Erythroblast (primary cell): Measurements from ENCODE around the gene SPTLC3.

Experiments
- DNase-seq, 2 experiments: peaks; one replicate each; lab custom pipeline; 2025; lab: John Stamatoyannopoulos, UW
- GATA1 ChIP-seq: IDR thresholded peaks from 2 replicates; pipeline ENCODE4 v1.6.1; 2011; ENCODE audit warnings: low read depth, mild to moderate bottlenecking, control low read depth, low read length, moderate library complexity
- POLR2A ChIP-seq: IDR thresholded peaks from 2 replicates; pipeline ENCODE4 v1.6.1; 2011; ENCODE audit warnings: mild to moderate bottlenecking, low read length

The SPTLC3 gene

DNA sequence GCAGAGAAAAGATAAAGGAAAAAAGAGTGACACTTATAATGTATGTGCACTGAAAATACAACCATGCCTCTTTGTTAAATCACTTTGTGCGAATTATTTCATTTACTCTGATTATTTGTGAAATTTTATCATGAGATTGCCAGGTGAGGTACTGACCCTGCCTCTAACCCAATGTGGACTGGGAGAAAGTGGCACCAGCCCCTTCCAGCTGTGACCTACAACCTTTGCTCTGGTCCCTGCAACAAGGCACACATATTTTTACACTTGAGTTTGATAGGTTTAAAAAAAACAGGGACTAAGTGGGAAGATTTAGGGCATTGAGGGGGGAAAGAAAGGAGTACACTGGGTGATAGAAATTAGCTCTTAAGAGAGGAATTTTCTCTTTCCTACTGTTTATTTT, 132.0 kb downstream of the SPTLC3 start:
- no peak for TF ChIP-seq GATA1
- TF ChIP-seq POLR2A: no peak
- DNase-seq: no peak

DNA sequence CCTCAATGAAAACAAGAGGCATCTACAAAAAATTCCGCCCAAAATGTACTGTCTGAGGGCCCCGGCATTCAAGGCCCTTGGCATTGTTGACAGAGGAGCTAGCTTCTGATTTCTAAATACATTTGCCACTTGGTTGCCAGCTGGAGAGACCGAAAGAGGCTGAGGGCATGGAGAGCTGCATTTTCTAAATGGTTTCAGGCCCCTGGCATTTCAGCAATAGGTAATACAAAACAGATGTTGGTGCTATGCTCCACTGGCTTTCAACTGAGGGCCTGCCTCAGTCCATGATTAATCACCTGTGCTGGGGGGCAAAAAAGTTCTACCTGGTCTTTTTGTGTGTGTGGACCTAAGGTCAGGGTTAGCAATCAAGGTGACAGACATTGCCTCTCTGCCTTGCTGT, 132.8 kb downstream of the SPTLC3 start:
- no peak for DNase-seq
- no peak for TF ChIP-seq POLR2A
- no peak for TF ChIP-seq GATA1

DNA sequence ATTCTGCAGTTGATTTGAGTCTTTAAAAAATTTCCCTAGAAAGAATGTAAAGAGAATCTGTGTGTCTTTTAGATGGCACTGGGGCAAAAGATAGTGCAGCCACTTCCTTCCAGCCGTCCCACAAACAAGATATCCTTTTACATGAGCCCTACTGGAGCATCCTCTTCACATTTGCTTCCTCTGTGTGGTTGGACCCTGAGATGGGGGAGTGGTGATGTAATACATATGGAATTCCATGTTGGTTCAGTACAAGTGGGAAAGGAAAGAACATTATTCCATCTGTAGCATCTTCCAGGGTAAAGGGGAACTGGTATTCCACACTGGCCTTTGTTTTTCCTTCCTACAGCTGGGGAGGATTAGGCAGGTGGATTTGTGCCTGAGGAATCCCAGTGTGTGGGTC, 133.4 kb downstream of the SPTLC3 start:
- DNase-seq: no peak
- TF ChIP-seq GATA1: no peak
- no peak for TF ChIP-seq POLR2A

DNA sequence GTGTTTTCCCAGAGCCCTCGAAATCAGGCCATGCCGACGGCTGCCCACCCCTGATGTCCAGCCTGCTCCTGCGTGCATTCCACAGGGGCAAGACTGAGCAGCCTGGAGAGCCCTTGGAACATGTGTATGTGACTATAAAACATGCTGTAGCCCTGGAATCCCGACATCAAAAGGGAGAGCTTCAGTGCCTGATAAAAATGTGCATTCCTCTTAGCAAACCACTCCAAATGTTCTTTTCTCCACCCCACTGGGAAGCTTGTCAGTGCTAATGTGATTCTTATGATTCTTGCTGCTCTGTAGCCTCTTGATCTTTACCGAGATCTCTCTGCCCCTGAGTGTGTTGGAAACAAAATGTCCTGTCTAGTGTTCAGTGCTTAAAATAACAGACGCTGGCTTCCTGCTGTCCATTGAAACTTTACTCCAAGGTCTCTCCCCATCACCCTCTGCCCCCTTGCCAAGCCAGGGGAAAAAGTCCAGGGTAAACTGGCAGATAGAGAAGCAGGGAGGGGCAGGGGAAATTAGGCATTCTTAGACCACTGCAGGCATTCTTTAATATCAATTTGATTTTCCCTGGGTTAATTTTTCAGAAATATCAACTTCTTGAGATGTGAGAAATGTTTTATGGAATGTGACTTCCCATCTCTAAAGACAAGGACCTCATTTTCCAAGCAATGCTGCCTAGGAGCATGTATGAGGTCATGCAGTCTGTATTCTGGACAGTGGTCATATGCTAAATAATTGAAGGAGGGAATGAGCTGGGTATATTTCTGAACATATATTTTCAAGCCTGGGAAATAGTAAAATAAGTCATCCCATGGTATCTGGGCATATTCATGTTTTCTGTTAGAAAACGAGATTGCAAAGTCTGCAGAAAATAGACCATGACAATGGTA, 138.5 kb downstream of the SPTLC3 start:
- DNase-seq: no peak
- TF ChIP-seq GATA1: no peak
- no peak for TF ChIP-seq POLR2A

GRCh38 chr20:13147971-13148370, 139.2 kb downstream of the SPTLC3 start:
- no peak for TF ChIP-seq POLR2A
- TF ChIP-seq GATA1: no peak

DNA sequence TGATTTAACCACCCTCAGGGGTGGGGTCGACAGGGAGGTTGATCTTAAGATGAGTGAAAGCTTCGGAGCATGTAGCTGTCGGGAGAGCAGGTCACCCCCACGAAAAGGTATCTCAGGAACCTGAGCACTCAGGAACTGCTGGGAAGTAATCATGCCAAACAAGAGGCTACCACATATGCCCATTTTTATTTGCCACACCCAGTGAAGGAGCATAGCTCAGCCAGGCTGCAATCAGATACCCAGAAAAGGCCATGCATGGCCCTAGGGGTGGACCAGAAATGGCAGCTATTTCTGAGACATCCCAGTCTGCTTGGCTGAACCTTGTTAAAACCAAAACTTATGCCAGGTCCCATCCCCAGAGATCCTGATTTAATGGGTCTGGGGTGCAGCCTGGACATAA, 139.6 kb downstream of the SPTLC3 start:
- TF ChIP-seq POLR2A (no peak), GATA1 (no peak)
- DNase-seq: no peak

More at GRCh38 chr20:13147971-13148370, 139.2 kb downstream of the SPTLC3 start:
- DNase-seq: no peak

GRCh38 chr20:13148961-13149360, 140.2 kb downstream of the SPTLC3 start:
- TF ChIP-seq GATA1 (no peak), POLR2A (no peak)
- DNase-seq: no peak

DNA sequence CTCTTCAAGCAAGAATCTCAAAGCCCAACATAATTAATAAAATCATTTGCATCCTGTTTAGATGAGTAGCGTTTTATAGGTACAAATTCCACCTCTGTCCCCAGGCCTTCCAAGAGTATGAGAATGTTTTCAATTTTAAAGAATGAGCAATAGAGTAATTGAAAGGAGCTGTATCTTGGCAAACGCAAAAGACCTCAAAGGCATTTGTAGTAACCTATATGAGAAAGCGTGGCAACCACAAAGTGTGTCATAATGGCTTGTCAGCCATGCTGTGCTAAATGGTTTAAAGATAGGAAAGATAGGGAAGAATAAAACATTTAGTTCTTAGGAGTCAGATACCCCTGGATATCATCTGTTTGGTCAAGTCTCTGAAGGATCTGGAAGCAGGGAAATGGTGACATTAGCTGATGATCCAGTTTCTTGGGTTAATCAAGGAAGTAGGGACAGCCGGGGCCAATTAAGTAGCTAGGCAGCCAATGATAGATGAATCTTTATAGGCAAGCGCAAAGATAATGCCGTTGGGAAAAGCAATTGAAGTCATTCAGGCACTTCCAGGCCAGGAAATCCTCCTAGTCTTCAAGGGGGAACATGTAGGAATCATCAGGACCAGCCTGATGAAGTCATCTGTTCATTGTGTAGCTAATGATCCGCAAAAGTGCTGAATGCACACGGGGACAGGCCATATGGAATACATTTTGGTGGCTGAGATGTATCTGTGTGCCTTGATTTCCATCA, 140.8 kb downstream of the SPTLC3 start:
- DNase-seq: no peak
- TF ChIP-seq POLR2A (no peak), GATA1 (no peak)

GRCh38 chr20:13158369-13158768, 149.6 kb downstream of the SPTLC3 start:
- TF ChIP-seq GATA1 (no peak), POLR2A (no peak)

DNA sequence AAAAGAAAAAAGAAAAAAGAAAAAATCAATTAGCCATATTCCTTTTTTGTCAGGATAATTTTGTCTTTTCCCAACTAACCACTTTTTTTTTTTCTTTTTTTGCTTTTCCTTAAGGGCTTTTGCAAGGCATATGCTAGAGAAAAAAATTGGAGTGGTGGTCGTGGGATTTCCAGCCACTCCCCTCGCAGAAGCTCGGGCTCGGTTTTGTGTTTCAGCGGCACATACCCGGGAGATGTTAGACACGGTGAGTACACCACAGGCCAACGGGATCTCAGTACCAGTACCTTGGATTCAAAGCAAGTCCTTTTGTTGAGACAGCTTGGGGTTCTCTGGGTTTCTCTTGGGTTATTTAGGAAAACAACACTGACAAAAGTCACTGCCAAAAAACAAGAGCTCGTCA, 151.1 kb downstream of the SPTLC3 start:
- no peak for TF ChIP-seq POLR2A
- no peak for TF ChIP-seq GATA1
- no peak for DNase-seq

More at GRCh38 chr20:13158369-13158768, 149.6 kb downstream of the SPTLC3 start:
- DNase-seq: no peak

- TF ChIP-seq POLR2A (no peak), GATA1 (no peak)
- DNase-seq: no peak
These were observed 156.4 kb downstream of the SPTLC3 start for GRCh38 chr20:13165203-13165602.

DNA sequence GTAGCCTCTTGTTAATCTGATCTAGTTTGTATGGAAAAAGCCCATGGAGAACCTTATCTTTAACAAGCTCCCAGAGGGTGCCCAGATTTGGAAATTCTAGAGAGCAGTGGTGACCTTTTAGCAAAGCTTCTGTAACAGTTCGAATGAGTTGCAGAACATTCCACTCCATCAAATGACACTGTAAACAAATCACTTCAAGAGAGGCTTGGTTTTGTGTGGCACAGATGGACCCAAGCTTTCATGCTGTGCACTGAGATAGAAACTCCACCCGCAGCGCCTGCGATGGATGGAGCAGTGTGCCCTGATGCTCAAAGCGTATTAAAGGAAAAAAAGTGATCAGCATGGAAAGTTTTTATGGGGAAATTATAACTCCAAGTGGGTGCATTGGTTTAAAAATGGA, 157.2 kb downstream of the SPTLC3 start:
- TF ChIP-seq GATA1 (no peak), POLR2A (no peak)

GRCh38 chr20:13166437-13166836, 157.7 kb downstream of the SPTLC3 start:
- TF ChIP-seq POLR2A (no peak), GATA1 (no peak)
- no peak for DNase-seq

More for the DNA sequence above, 157.2 kb downstream of the SPTLC3 start:
- no peak for DNase-seq

DNA sequence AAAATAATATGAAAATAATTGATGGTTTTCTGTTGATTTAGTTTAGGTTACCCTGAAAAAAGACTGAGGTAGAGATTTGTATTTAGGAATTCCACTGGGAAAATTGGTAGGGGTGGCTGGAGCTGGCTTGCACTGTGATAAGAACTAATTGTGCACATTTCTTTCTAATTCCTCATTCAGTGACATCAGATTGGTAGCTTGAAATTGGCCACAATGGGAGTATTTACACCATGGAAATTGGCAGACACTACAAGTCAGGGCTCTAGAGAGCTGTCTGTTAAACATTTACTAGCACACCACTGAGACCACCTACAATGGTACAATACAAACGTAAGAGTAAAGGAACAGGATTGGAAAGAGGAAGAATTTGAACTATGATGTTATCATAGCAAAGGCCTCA, 160.3 kb downstream of the SPTLC3 start:
- TF ChIP-seq GATA1 (no peak), POLR2A (no peak)
- DNase-seq: no peak
